Retinal pigment epithelial cell (primary cell): ENCODE results near the gene TLCD5.

ENCODE experiments used
- DNase-seq: peaks from one replicate; pipeline ENCODE4 v3.0.0-alpha.2; 2010; ENCODE audit warnings: low read depth
- H3K4me3 ChIP-seq: 2 replicates; pipeline ENCODE4 v1.5.1; 2011; ENCODE audit warnings: mild to moderate bottlenecking, low read length, control low read depth, moderate library complexity
- CTCF ChIP-seq: conservative IDR thresholded peaks from 2 replicates; pipeline ENCODE4 v1.5.1; 2011; ENCODE audit warnings: low read depth, low read length, control low read depth, inconsistent platforms

The TLCD5 gene

GRCh38 chr11:120307476-120307875 lies 17.6 kb upstream of the TLCD5 start:
- no peak overlapping the region for H3K4me3 ChIP-seq
- no peak for TF ChIP-seq CTCF
- DNase-seq, result no peak

- TF ChIP-seq CTCF, result no peak
- no peak overlapping the region for H3K4me3 ChIP-seq
- no peak for DNase-seq
These were observed 17.0 kb upstream of the TLCD5 start for GRCh38 chr11:120308081-120308480.

GRCh38 chr11:120310870-120311269 lies 14.2 kb upstream of the TLCD5 start:
- DNase-seq, result no peak
- no peak for TF ChIP-seq CTCF
- no peak overlapping the region for H3K4me3 ChIP-seq

GRCh38 chr11:120314861-120315260 lies 10.2 kb upstream of the TLCD5 start:
- no peak for DNase-seq
- no peak overlapping the region for H3K4me3 ChIP-seq
- no peak for TF ChIP-seq CTCF

- H3K4me3 ChIP-seq, result no peak overlapping the region
- DNase-seq, result no peak
- TF ChIP-seq CTCF, result no peak
These were observed 8.0 kb upstream of the TLCD5 start for GRCh38 chr11:120316880-120317688.

GRCh38 chr11:120317689-120318480 lies 7.2 kb upstream of the TLCD5 start:
- DNase-seq, result no peak
- no peak overlapping the region for H3K4me3 ChIP-seq
- no peak for TF ChIP-seq CTCF
